CD4-positive, alpha-beta T cell (primary cell): ENCODE results near the gene OR7E24. TPM values are rescaled to one million over a fixed set of nuclear protein-coding genes. Genes with fewer than 3 reads are reported as not detected.
A peak's percentile ranks its signal among the peaks of the same experiment; 100 is the strongest.
"Not testable (repeated sequence)": the region's sequence is repeated elsewhere in the genome, so short reads cannot be mapped to it uniquely, and the experiment has no call there.

ENCODE experiments used
- ATAC-seq: fragments of 200-7000 bp; cut with Tn5 transposase; one replicate; pipeline ENCODE4 v1.10.0; 2022; ENCODE audit warnings: mild to moderate bottlenecking; ENCODE audit not compliant: poor library complexity
- CTCF ChIA-PET: fragments of 350-600 bp; sonication (Branson Sonifier 250); formaldehyde crosslinking; loops from one replicate; lab custom pipeline; 2021; ENCODE audit warnings: antibody characterized with exemption, inconsistent platforms; lab: Charles Lee
- POLR2A ChIA-PET: fragments of 350-600 bp; sonication (Branson Sonifier 250); formaldehyde crosslinking; loops from one replicate; lab custom pipeline; 2021; ENCODE audit warnings: antibody characterized with exemption, inconsistent platforms; lab: Charles Lee
- DNase-seq, 14 experiments: peaks; one replicate each; pipeline ENCODE4 v3.0.0-alpha.2; 2013 to 2020; ENCODE audit warnings: mixed read lengths in 2 of 14
- H3K27ac ChIP-seq, 2 donors: one replicate each; pipeline versions ENCODE4 v1.5.1 to v1.7.0; 2013; ENCODE audit warnings: low read length in 2 of 2, low read depth in 1 of 2, mild to moderate bottlenecking in 1 of 2
- H3K27me3 ChIP-seq, 2 experiments: 1 replicate in 1 of 2; 2 replicates in 1 of 2; pipeline versions ENCODE4 v1.6.1 to v1.7.0; 2013; ENCODE audit warnings: low read length in 2 of 2, control low read depth in 1 of 2, mild to moderate bottlenecking in 1 of 2, moderate library complexity in 1 of 2; ENCODE audit not compliant: insufficient read depth in 2 of 2, control insufficient read depth in 1 of 2
- H3K36me3 ChIP-seq: one replicate; pipeline ENCODE4 v1.6.1; 2013; ENCODE audit warnings: low read length, control low read depth; ENCODE audit not compliant: insufficient read depth
- H3K4me1 ChIP-seq: one replicate; pipeline ENCODE4 v1.6.1; 2013; ENCODE audit warnings: low read length, control low read depth; ENCODE audit not compliant: insufficient read depth
- H3K4me3 ChIP-seq: one replicate; pipeline ENCODE4 v1.5.1; 2013; ENCODE audit warnings: mild to moderate bottlenecking, low read length, moderate library complexity
- H3K9me3 ChIP-seq, 2 experiments: 1 replicate in 1 of 2; 2 replicates in 1 of 2; pipeline versions ENCODE4 v1.6.1 to v1.7.0; 2013; ENCODE audit warnings: low read length in 2 of 2, mild to moderate bottlenecking in 2 of 2, control low read depth in 1 of 2, moderate library complexity in 1 of 2; ENCODE audit not compliant: control insufficient read depth in 1 of 2, insufficient read depth in 1 of 2
- H3K27ac Mint-ChIP-seq: one replicate; pipeline ENCODE4 v1.8.0; 2020; ENCODE audit warnings: mixed read lengths
- H3K27me3 Mint-ChIP-seq: one replicate; pipeline ENCODE4 v1.8.0; 2021; ENCODE audit warnings: mixed read lengths
- H3K36me3 Mint-ChIP-seq: one replicate; pipeline ENCODE4 v1.8.0; 2021; ENCODE audit warnings: low read depth, mixed read lengths
- H3K4me1 Mint-ChIP-seq: one replicate; pipeline ENCODE4 v1.8.0; 2021; ENCODE audit warnings: low read depth, mixed read lengths
- H3K4me3 Mint-ChIP-seq: one replicate; pipeline ENCODE4 v1.8.0; 2020; ENCODE audit warnings: mild to moderate bottlenecking, mixed read lengths
- H3K9me3 Mint-ChIP-seq: one replicate; pipeline ENCODE4 v1.8.0; 2020; ENCODE audit warnings: mixed read lengths
- CTCF ChIP-seq: fragments of 200-600 bp; IDR thresholded peaks from one replicate; pipeline ENCODE4 v1.8.0; 2022; ENCODE audit warnings: antibody characterized with exemption, mild to moderate bottlenecking
- intact Hi-C, 2 experiments: fragments of 100-400 bp; cut with DNase I in 1 of 2; cut with micrococcal nuclease in 1 of 2; formaldehyde crosslinking; loops; one replicate each; pipeline versions ENCODE4 v1.15.1 to v1.9.0; 2023 to 2025; cut with DNase I, micrococcal nuclease
- total RNA-seq, 174 experiments: library from RNA in 2 of 174; stranded (reverse) in 2 of 174; gene quantifications; one replicate each; pipeline ENCODE4 v1.2.3 and lab custom pipeline; 2021 to 2026

The OR7E24 gene
- total RNA-seq, 2 experiments from 2014 or later, result not detected

- Mint-ChIP-seq H3K27ac (no peak overlapping the region), H3K36me3 (no peaks in the 10 kb centered on the region), H3K9me3 (peaks cover 5% of the 10 kb centered on the region), H3K4me3 (no peak overlapping the region), H3K27me3 (peaks cover 15% of the 10 kb centered on the region), H3K4me1 (no peaks in the 10 kb centered on the region)
- H3K9me3 ChIP-seq, result peaks cover 4 to 29% of the 10 kb centered on the region in 2 experiments
- POLR2A ChIA-PET, result no interaction called here
- TF ChIP-seq CTCF, result no peak
- no peak for ATAC-seq
- H3K27ac ChIP-seq, result no peak overlapping the region
- H3K36me3 ChIP-seq, result no peaks in the 10 kb centered on the region
- H3K4me3 ChIP-seq, result no peak overlapping the region
- intact Hi-C loops, result no loop called here
- CTCF ChIA-PET, result no interaction called here
- peaks cover 0 to 3% of the 10 kb centered on the region in 2 experiments for H3K27me3 ChIP-seq
- H3K4me1 ChIP-seq, result no peaks in the 10 kb centered on the region
- DNase-seq, result no peak
These were observed 506 bp downstream of the OR7E24 start for GRCh38 chr19:9251236-9251635.

- H3K9me3 ChIP-seq, result peaks cover 40 to 49% of the 10 kb centered on the region in 2 experiments
- Mint-ChIP-seq H3K4me3 (peak overlapping the region; percentile 58), H3K9me3 (peaks cover 21% of the 10 kb centered on the region), H3K36me3 (peaks cover 34% of the 10 kb centered on the region)
- H3K27ac Mint-ChIP-seq, POLR2A ChIA-PET, H3K27me3 Mint-ChIP-seq, ATAC-seq, H3K36me3 ChIP-seq, CTCF ChIA-PET, H3K27me3 ChIP-seq, H3K27ac ChIP-seq, H3K4me1 Mint-ChIP-seq, intact Hi-C loops, H3K4me1 ChIP-seq: not testable (repeated sequence)
- DNase-seq, result peak in 7 of 14 experiments; percentile 2 to 34 (median 29)
- peak overlapping the region; percentile 7 for H3K4me3 ChIP-seq
These were observed 32.8 kb downstream of the OR7E24 start for GRCh38 chr19:9283485-9283884.

GRCh38 chr19:9289231-9289884 is 38.6 kb downstream of the OR7E24 start:
- H3K36me3 Mint-ChIP-seq, result peaks cover 78% of the 10 kb centered on the region
- Histone ChIP-seq H3K27me3 (no peaks in the 10 kb centered on the region), H3K4me3 (no peak overlapping the region), H3K36me3 (peaks cover 3% of the 10 kb centered on the region), H3K4me1 (no peaks in the 10 kb centered on the region), H3K9me3 (peaks cover 54 to 82% of the 10 kb centered on the region in 2 experiments), H3K27ac (no peak overlapping the region)
- TF ChIP-seq CTCF, result no peak
- no peak overlapping the region for H3K27ac Mint-ChIP-seq
- peaks cover 23% of the 10 kb centered on the region for H3K9me3 Mint-ChIP-seq
- H3K4me3 Mint-ChIP-seq, result no peak overlapping the region
- ATAC-seq (no peak), DNase-seq (no peak)
- CTCF ChIA-PET, result no interaction called here
- H3K4me1 Mint-ChIP-seq, result no peaks in the 10 kb centered on the region
- H3K27me3 Mint-ChIP-seq, result no peaks in the 10 kb centered on the region
- intact Hi-C loops, result no loop called here
- POLR2A ChIA-PET, result no interaction called here

- POLR2A ChIA-PET, result no interaction called here
These were observed 44.7 kb downstream of the OR7E24 start for GRCh38 chr19:9295411-9295849.

More at GRCh38 chr19:9295411-9295849, 44.7 kb downstream of the OR7E24 start:
- TF ChIP-seq CTCF, result no peak
- Histone ChIP-seq H3K4me3 (no peak overlapping the region), H3K9me3 (peaks cover 42 to 93% of the 10 kb centered on the region in 2 experiments), H3K27ac (no peak overlapping the region), H3K36me3 (peaks cover 53% of the 10 kb centered on the region), H3K4me1 (no peaks in the 10 kb centered on the region), H3K27me3 (no peaks in the 10 kb centered on the region)
- Mint-ChIP-seq H3K36me3 (peaks cover 99% of the 10 kb centered on the region), H3K4me1 (no peaks in the 10 kb centered on the region), H3K27me3 (no peaks in the 10 kb centered on the region), H3K27ac (no peak overlapping the region), H3K4me3 (no peak overlapping the region), H3K9me3 (peaks cover 26% of the 10 kb centered on the region)
- DNase-seq (no peak), ATAC-seq (no peak)
- CTCF ChIA-PET, result no interaction called here
- intact Hi-C loops, result no loop called here
